ENCODE data around the gene NXN.
"Not testable (repeated sequence)": the region's sequence is repeated elsewhere in the genome, so short reads cannot be mapped to it uniquely, and the experiment has no call there.

NXN gene

GRCh38 chr17:979212-979538 is 401 bp downstream of the NXN start:
- DNase-seq (ENCODE audit: low read depth) = no peak

GRCh38 chr17:978103-979093 is 1.2 kb downstream of the NXN start:
- no peak for DNase-seq (ENCODE audit: low read depth)

- no peak for DNase-seq (ENCODE audit: low read depth)
Observed at GRCh38 chr17:977166-977565, 2.4 kb downstream of the NXN start.

- no peak for DNase-seq (ENCODE audit: low read depth)
Observed at GRCh38 chr17:976312-976711, 3.3 kb downstream of the NXN start.

- DNase-seq (ENCODE audit: low read depth) = no peak
Observed at GRCh38 chr17:975371-975915, 4.1 kb downstream of the NXN start.

GRCh38 chr17:974778-975177 is 4.8 kb downstream of the NXN start:
- DNase-seq (ENCODE audit: low read depth) = not testable (repeated sequence)

- no peak for DNase-seq (ENCODE audit: low read depth)
Observed at GRCh38 chr17:973053-973452, 6.5 kb downstream of the NXN start.

GRCh38 chr17:971861-972260 is 7.7 kb downstream of the NXN start:
- DNase-seq (ENCODE audit: low read depth) = not testable (repeated sequence)

GRCh38 chr17:970364-970763 is 9.2 kb downstream of the NXN start:
- no peak for DNase-seq (ENCODE audit: low read depth)

- DNase-seq (ENCODE audit: low read depth) = no peak
Observed at GRCh38 chr17:969811-970355, 9.7 kb downstream of the NXN start.

- no peak for DNase-seq (ENCODE audit: low read depth)
Observed at GRCh38 chr17:968812-969730, 10.5 kb downstream of the NXN start.

GRCh38 chr17:967122-967521 is 12.5 kb downstream of the NXN start:
- DNase-seq (ENCODE audit: low read depth) = no peak

- DNase-seq (ENCODE audit: low read depth) = no peak
Observed at GRCh38 chr17:965311-965989, 14.1 kb downstream of the NXN start.

GRCh38 chr17:964876-965275 is 14.7 kb downstream of the NXN start:
- no peak for DNase-seq (ENCODE audit: low read depth)

- no peak for DNase-seq (ENCODE audit: low read depth)
Observed at GRCh38 chr17:962670-963069, 16.9 kb downstream of the NXN start.

- DNase-seq (ENCODE audit: low read depth) = no peak
Observed at GRCh38 chr17:962166-962565, 17.4 kb downstream of the NXN start.

GRCh38 chr17:958712-959451 is 20.7 kb downstream of the NXN start:
- no peak for DNase-seq (ENCODE audit: low read depth)

GRCh38 chr17:957856-958421 is 21.6 kb downstream of the NXN start:
- no peak for DNase-seq (ENCODE audit: low read depth)

GRCh38 chr17:956905-957304 is 22.7 kb downstream of the NXN start:
- DNase-seq (ENCODE audit: low read depth) = no peak

GRCh38 chr17:954431-955164 is 25.0 kb downstream of the NXN start:
- no peak for DNase-seq (ENCODE audit: low read depth)

Data from activated T-cell treated with anti-CD3 and anti-CD28 coated beads for 48 hours (primary cell).